Mesenchymal stem cell (in vitro differentiated cells and primary cell): ENCODE results near the gene KATNBL1.
"Not testable (repeated sequence)": the region's sequence is repeated elsewhere in the genome, so short reads cannot be mapped to it uniquely, and the experiment has no call there.

ENCODE experiments used
- DNase-seq: peaks from one replicate; pipeline ENCODE4 v3.0.0-alpha.2; 2013
- H2AFZ ChIP-seq: one replicate; pipeline ENCODE4 v1.6.1; 2013; ENCODE audit warnings: low read depth, mild to moderate bottlenecking, control low read depth, inconsistent platforms, low read length, moderate library complexity
- H2AK5ac ChIP-seq: 2 replicates; pipeline ENCODE4 v1.6.1; 2013; ENCODE audit warnings: low read length, moderate library complexity, mild to moderate bottlenecking, inconsistent platforms; ENCODE audit not compliant: severe bottlenecking
- H2BK120ac ChIP-seq: one replicate; pipeline ENCODE4 v1.6.1; 2013; ENCODE audit warnings: low read depth, mild to moderate bottlenecking, inconsistent platforms, low read length, moderate library complexity
- H2BK12ac ChIP-seq, 2 experiments: one replicate each; pipeline ENCODE4 v1.6.1; 2013; ENCODE audit warnings: inconsistent platforms in 2 of 2, low read length in 2 of 2, mild to moderate bottlenecking in 2 of 2, moderate library complexity in 2 of 2, control low read depth in 1 of 2
- H2BK15ac ChIP-seq: one replicate; pipeline ENCODE4 v1.6.1; 2013; ENCODE audit warnings: mild to moderate bottlenecking, low read depth, inconsistent platforms; ENCODE audit not compliant: poor library complexity, severe bottlenecking
- H2BK5ac ChIP-seq: 2 replicates; pipeline ENCODE4 v1.6.1; 2013; ENCODE audit warnings: low read depth, mild to moderate bottlenecking, low read length, control low read depth, inconsistent platforms; ENCODE audit not compliant: poor library complexity, severe bottlenecking
- H3K14ac ChIP-seq, 2 experiments: one replicate each; pipeline ENCODE4 v1.6.1; 2013; ENCODE audit warnings: inconsistent platforms in 2 of 2, low read length in 2 of 2, control low read depth in 1 of 2, mild to moderate bottlenecking in 1 of 2, moderate library complexity in 1 of 2
- H3K18ac ChIP-seq, 2 experiments: one replicate each; pipeline ENCODE4 v1.6.1; 2013; ENCODE audit warnings: inconsistent platforms in 2 of 2, low read length in 2 of 2, control low read depth in 1 of 2, low read depth in 1 of 2, mild to moderate bottlenecking in 1 of 2
- H3K23ac ChIP-seq, 2 experiments: one replicate each; pipeline ENCODE4 v1.6.1; 2013; ENCODE audit warnings: inconsistent platforms in 2 of 2, low read length in 2 of 2, mild to moderate bottlenecking in 2 of 2, moderate library complexity in 2 of 2, control low read depth in 1 of 2
- H3K27ac ChIP-seq: 2 replicates; pipeline ENCODE4 v1.5.1; 2013; ENCODE audit warnings: mild to moderate bottlenecking, moderate library complexity, low read length, control low read depth, inconsistent platforms; ENCODE audit not compliant: poor library complexity, severe bottlenecking
- H3K27me3 ChIP-seq, 2 experiments: 2 replicates each; pipeline versions ENCODE4 v1.6.1 to v1.7.0; 2013; ENCODE audit warnings: low read length in 2 of 2, mild to moderate bottlenecking in 2 of 2, moderate library complexity in 2 of 2, control low read depth in 1 of 2, inconsistent platforms in 1 of 2; ENCODE audit not compliant: control insufficient read depth in 1 of 2, insufficient read depth in 1 of 2
- H3K36me3 ChIP-seq, 2 experiments: 2 replicates each; pipeline versions ENCODE4 v1.6.1 to v1.7.0; 2013; ENCODE audit warnings: low read length in 2 of 2, control low read depth in 1 of 2, inconsistent platforms in 1 of 2, low read depth in 1 of 2, mild to moderate bottlenecking in 1 of 2; ENCODE audit not compliant: insufficient read depth in 2 of 2, control insufficient read depth in 1 of 2
- H3K4ac ChIP-seq, 2 experiments: one replicate each; pipeline ENCODE4 v1.6.1; 2013; ENCODE audit warnings: inconsistent platforms in 2 of 2, low read length in 2 of 2, mild to moderate bottlenecking in 2 of 2, moderate library complexity in 2 of 2, control low read depth in 1 of 2, low read depth in 1 of 2
- H3K4me1 ChIP-seq: 2 replicates; pipeline ENCODE4 v1.6.1; 2013; ENCODE audit warnings: low read depth, low read length, control low read depth; ENCODE audit not compliant: control insufficient read depth, insufficient read depth
- H3K4me2 ChIP-seq: 2 replicates; pipeline ENCODE4 v1.6.1; 2013; ENCODE audit warnings: low read length, mild to moderate bottlenecking, inconsistent platforms; ENCODE audit not compliant: poor library complexity, severe bottlenecking
- H3K4me3 ChIP-seq, 2 experiments: 2 replicates each; pipeline versions ENCODE4 v1.5.1 to v1.7.0; 2013; ENCODE audit warnings: low read length in 2 of 2, mild to moderate bottlenecking in 2 of 2, control low read depth in 1 of 2, low read depth in 1 of 2; ENCODE audit not compliant: insufficient read depth in 1 of 2
- H3K79me1 ChIP-seq: replicated peaks from 2 replicates; pipeline ENCODE4 v1.6.1; 2013; ENCODE audit warnings: mild to moderate bottlenecking, control low read depth, low read length, inconsistent platforms; ENCODE audit not compliant: poor library complexity, severe bottlenecking
- H3K9ac ChIP-seq: 2 replicates; pipeline ENCODE4 v1.7.0; 2013; ENCODE audit warnings: mild to moderate bottlenecking, low read length, moderate library complexity
- H3K9me3 ChIP-seq: 2 replicates; pipeline ENCODE4 v1.7.0; 2013; ENCODE audit warnings: mild to moderate bottlenecking, low read length; ENCODE audit not compliant: control insufficient read depth
- H4K8ac ChIP-seq: one replicate; pipeline ENCODE4 v1.6.1; 2013; ENCODE audit warnings: inconsistent platforms, mild to moderate bottlenecking, low read length, moderate library complexity
- H4K91ac ChIP-seq: one replicate; pipeline ENCODE4 v1.6.1; 2013; ENCODE audit warnings: mild to moderate bottlenecking, low read length, inconsistent platforms
- WGBS: methylation state at CpG from one replicate; pipeline ENCODE4 v1.1.7; 2013; ENCODE audit warnings: mixed read lengths; 5-methylcytosine and 5-hydroxymethylcytosine counted together

The KATNBL1 gene

GRCh38 chr15:34193272-34193671 lies 16.6 kb downstream of the KATNBL1 start:
- 76% methylated on average over 6 of the region's 7 CpGs for WGBS
- H3K14ac ChIP-seq, H3K4me2 ChIP-seq, H3K36me3 ChIP-seq, H2AK5ac ChIP-seq, H3K79me1 ChIP-seq, H2BK5ac ChIP-seq, H4K8ac ChIP-seq, H3K27ac ChIP-seq, H3K18ac ChIP-seq, H2BK12ac ChIP-seq, H2BK15ac ChIP-seq, H3K9ac ChIP-seq, H2BK120ac ChIP-seq, H3K23ac ChIP-seq, H3K9me3 ChIP-seq, H2AFZ ChIP-seq, H3K4me1 ChIP-seq, H4K91ac ChIP-seq, H3K27me3 ChIP-seq, DNase-seq, H3K4ac ChIP-seq, H3K4me3 ChIP-seq: not testable (repeated sequence)

GRCh38 chr15:34188711-34189110 lies 21.2 kb downstream of the KATNBL1 start:
- no peak overlapping the region for H3K27ac ChIP-seq
- H2AFZ ChIP-seq: no peak overlapping the region

GRCh38 chr15:34185666-34186065 lies 24.2 kb downstream of the KATNBL1 start:
- WGBS: 89% methylated on average over 2 of the region's 4 CpGs
- Histone ChIP-seq H2BK15ac (no peak overlapping the region), H3K9me3 (no peaks in the 10 kb centered on the region), H2BK12ac (no peak overlapping the region), H3K23ac (no peak overlapping the region), H2BK120ac (no peak overlapping the region), H3K14ac (no peak overlapping the region), H2BK5ac (no peak overlapping the region), H3K18ac (no peak overlapping the region), H3K27ac (no peak overlapping the region), H3K4me1 (peaks cover 3% of the 10 kb centered on the region), H2AK5ac (no peak overlapping the region), H3K27me3 (no peaks in the 10 kb centered on the region), H4K91ac (no peak overlapping the region), H3K4me3 (no peak overlapping the region), H3K36me3 (peaks cover 4 to 9% of the 10 kb centered on the region in 2 experiments), H3K4ac (no peak overlapping the region), H3K9ac (no peak overlapping the region), H3K79me1 (peaks cover 10% of the 10 kb centered on the region), H4K8ac (no peak overlapping the region), H3K4me2 (no peak overlapping the region), H2AFZ (no peak overlapping the region)
- peak; percentile 10 for DNase-seq

More at GRCh38 chr15:34188711-34189110, 21.2 kb downstream of the KATNBL1 start:
- H2BK5ac ChIP-seq: no peak overlapping the region
- WGBS: 93% methylated on average over 5 of the region's 5 CpGs
- H3K36me3 ChIP-seq: peaks cover 4 to 9% of the 10 kb centered on the region in 2 experiments
- no peak overlapping the region for H2BK12ac ChIP-seq
- H4K8ac ChIP-seq: no peak overlapping the region
- H3K23ac ChIP-seq: no peak overlapping the region
- H4K91ac ChIP-seq: no peak overlapping the region
- no peak overlapping the region for H3K18ac ChIP-seq
- no peaks in the 10 kb centered on the region for H3K9me3 ChIP-seq
- H3K14ac ChIP-seq: no peak overlapping the region
- DNase-seq: no peak
- no peak overlapping the region for H3K4me2 ChIP-seq
- peaks cover 5% of the 10 kb centered on the region for H3K79me1 ChIP-seq
- H3K4ac ChIP-seq: no peak overlapping the region
- H3K9ac ChIP-seq: no peak overlapping the region
- H2AK5ac ChIP-seq: no peak overlapping the region
- peaks cover 1% of the 10 kb centered on the region for H3K4me1 ChIP-seq
- H3K27me3 ChIP-seq: no peaks in the 10 kb centered on the region
- H2BK15ac ChIP-seq: no peak overlapping the region
- no peak overlapping the region for H2BK120ac ChIP-seq
- no peak overlapping the region for H3K4me3 ChIP-seq

GRCh38 chr15:34182942-34183341 lies 27.0 kb downstream of the KATNBL1 start:
- Histone ChIP-seq H3K18ac (no peak overlapping the region), H4K8ac (no peak overlapping the region), H3K27me3 (no peaks in the 10 kb centered on the region), H3K9ac (no peak overlapping the region), H3K4me1 (peaks cover 2% of the 10 kb centered on the region), H2BK120ac (no peak overlapping the region), H3K4me3 (no peak overlapping the region), H2BK5ac (no peak overlapping the region), H2BK15ac (no peak overlapping the region), H4K91ac (no peak overlapping the region), H3K36me3 (peaks cover 4 to 9% of the 10 kb centered on the region in 2 experiments), H2AFZ (no peak overlapping the region), H3K14ac (no peak overlapping the region), H3K9me3 (no peaks in the 10 kb centered on the region), H2BK12ac (no peak overlapping the region), H3K4me2 (no peak overlapping the region), H3K4ac (no peak overlapping the region), H2AK5ac (no peak overlapping the region), H3K79me1 (peaks cover 13% of the 10 kb centered on the region), H3K23ac (no peak overlapping the region), H3K27ac (no peak overlapping the region)
- no peak for DNase-seq
- WGBS: 62% methylated on average over 4 of the region's 4 CpGs
